GM18873 (cell line): ENCODE data around the gene CR2.
"Not testable (repeated sequence)": the region's sequence is repeated elsewhere in the genome, so short reads cannot be mapped to it uniquely, and the experiment has no call there.

Source experiments
- ATAC-seq: cut with Tn5 transposase; IDR thresholded peaks from one replicate; pipeline ENCODE4 v1.9.1; 2021; ENCODE audit warnings: mild to moderate bottlenecking, moderate library complexity, moderate number of reproducible peaks; ENCODE audit not compliant: unreplicated experiment, low FRiP score

CR2 gene

DNA sequence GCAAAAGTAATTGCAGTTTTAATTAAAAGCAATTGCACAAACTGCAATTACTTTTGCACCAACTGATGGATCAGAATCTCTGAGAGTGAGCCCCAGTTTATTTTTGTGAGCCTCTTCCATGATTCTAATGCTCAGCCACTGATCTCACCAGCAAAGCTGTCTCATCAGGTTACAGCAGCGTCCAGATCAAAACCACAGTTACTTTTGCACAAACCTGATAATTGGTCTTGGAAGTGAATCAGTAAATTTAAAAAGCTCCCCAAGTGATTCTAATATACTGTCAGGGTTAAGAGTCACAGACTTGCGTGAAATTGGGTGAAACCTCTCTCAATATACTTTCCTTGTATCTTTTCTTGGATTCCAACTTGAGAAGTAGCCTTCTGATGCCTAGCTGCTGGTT lies 13.5 kb upstream of the CR2 start:
- ATAC-seq, result no peak

DNA sequence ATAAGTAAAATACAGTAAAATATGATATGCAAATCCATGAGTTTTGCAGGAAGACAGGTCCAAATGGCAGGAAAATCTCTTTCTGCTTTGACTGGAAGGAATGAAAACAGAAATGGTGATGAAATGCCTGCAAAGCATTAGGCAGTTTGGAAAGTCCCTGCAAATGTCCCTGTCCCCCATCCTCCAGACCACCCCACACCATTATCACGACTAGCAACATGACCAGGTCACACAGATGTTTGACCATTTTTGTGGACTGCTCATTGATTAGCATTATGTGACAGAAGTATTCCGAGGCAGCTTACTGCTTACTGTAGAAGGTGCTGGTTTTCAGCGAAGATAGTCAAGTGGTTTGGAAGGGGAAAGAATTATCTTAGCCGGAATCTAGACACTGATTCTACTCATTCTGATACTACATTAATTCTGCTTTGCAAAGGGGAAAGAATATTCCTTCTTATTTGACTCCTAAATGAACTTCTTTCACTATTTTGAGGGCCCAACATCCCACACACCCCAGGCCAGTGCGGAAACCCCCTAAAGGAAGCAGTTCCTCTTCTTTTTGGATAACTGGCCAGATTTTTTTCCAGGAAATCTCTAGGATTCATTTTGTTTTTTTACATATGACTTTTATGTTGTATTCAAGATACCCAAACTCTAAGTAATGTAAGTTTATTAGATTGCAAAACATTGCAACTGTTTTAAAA lies 9.5 kb upstream of the CR2 start:
- ATAC-seq, result no peak

DNA sequence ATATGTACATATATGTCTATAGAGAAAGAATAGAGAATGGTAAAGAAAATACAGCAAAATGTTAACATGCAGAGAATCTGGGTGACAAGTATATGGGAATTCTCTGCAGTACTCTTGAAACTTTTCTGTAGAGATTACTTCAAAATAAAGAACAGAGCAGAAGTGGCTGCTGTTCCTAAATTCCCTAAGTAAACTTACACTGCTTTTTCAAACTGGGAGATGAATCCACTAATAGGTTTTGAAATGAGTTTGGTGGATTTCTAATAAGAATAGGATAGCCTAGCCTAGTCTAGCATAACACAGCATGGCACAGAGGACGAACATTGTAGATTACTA lies 450 bp upstream of the CR2 start:
- no peak for ATAC-seq

DNA sequence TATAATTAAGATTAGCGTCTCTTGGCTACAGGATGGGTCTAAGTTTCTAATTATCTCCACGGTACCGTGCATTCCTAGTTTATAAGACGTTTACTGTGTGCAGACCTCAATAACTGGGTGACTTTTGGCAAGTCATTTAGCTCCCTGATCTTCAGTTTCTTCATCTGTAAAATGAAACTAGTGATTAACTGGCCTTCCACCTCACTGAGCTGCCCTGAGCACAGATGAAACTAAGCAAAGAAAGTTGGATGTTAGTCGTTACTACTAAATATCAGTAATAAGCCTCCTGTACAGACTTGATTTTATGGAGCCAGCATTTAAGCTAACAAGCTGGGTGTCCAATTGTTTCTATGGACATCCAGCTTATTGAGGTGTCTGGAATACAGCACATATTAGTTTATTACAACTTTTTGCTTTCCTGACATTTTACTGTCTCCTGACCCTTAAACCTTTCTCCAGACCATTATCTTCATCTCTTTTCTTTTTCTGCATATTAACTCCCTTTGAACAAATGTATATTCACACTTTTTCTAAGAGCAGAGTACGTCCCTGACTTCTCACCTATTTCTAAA lies 1.1 kb downstream of the CR2 start:
- no peak for ATAC-seq

DNA sequence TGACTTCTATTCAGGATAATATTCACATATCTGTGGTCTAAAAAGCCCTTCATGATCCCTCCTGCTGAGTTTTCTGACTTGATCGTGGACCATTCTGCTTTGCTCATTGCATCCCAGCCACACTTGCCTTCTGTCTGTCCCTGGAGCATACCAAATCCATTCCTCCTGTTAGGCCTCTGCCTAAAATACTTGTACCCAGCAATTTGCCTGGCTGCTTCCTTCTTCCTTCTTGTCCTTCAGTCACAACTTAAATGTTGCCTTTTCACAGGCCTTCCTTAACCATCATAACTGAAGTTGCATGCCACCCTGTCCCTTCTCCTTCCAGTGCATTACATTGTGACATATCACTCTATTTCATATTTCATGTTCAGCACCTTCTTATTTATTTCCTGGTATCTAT lies 4.3 kb downstream of the CR2 start:
- ATAC-seq, result no peak

DNA sequence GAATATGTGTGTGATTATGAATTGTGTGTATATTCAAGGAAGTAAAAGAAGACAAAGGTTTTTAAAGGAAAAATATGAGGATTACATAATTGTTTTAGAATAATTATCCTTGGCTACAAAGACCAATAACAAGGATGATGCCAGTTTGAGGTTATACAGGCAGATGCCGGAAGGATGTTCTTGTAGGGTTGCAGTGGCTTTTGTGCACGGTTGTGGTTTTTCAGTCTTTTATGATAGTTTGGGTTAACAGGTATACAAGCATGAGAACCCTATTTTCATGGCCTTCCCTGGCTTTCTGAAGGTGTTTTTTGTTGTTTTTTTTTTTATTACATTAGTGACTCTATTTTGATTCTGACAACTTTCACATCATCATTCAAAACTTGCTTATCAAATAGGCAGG lies 4.9 kb downstream of the CR2 start:
- ATAC-seq, result no peak

DNA sequence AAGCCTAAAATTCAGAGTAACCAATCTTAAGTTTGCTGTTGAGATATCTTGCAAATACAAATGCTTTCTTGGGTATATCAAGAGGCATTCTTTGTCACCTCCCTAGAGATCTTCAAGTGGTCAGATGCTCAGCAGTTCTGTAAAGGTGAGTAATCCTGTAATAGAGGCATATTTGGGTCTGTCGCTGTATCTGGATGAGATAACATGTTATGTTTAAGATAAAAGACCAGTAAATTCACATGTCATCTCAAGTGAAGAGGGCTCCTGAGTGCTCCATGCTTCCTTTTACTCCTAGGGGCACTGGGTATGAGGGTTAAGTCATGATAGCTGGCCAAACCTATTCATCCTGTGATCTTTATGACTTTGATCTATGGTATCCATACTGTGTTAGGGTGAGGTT lies 7.5 kb downstream of the CR2 start:
- ATAC-seq, result no peak

DNA sequence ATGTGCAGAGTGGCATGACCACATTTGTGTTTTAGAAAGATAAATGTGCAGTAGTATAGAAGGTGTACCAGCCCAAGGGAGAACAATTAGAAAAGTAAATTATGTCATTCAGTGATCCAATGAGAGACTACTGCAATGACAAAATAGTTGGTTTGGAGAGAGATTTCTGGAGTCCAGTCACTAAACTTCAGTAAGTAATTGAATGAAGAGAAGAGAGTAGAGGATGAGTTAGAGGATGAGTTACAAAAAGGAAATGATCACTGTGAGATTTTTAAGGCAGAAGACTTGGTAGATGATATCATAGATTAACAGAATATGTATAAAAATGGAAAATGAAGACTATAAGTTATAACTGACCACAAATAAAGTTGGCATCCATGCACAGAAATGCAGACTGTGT lies 8.4 kb downstream of the CR2 start:
- ATAC-seq, result no peak

DNA sequence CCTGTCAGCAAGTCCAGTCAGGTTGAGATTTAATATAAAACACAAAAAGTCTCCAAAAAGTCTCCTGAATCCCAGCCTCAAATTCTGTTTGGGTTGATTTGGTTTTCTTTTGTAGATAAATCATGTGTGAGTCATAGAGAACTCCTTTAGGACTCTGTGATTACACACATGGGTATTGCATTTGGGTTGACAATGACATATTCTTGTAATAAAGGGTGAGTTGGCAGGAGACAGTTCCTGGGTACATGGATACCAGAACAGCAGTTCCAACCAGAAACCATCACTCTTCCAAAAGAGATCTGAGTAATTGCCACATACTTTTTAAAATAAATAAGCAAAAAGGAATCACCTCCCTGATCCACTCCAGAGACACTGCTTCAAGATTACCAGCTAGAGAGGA lies 8.9 kb downstream of the CR2 start:
- no peak for ATAC-seq

DNA sequence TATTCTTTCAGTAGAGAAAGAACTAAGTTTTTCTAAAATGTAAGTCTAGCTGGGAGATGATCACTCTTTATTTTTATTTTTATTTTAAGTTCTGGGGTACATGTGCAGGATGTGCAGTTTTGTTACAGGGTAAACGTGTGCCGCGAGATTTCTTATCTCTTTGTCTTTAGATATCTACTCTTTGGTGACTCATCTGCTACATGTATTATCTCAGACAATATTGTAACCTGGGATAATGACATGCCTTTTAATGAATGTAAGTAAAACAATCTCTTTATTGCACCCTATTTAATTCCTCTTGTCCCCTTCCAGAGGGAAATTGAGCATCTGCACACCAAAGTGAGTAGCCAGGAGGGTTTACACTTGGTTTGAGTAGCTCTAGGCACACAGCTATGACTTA lies 9.4 kb downstream of the CR2 start:
- no peak for ATAC-seq

DNA sequence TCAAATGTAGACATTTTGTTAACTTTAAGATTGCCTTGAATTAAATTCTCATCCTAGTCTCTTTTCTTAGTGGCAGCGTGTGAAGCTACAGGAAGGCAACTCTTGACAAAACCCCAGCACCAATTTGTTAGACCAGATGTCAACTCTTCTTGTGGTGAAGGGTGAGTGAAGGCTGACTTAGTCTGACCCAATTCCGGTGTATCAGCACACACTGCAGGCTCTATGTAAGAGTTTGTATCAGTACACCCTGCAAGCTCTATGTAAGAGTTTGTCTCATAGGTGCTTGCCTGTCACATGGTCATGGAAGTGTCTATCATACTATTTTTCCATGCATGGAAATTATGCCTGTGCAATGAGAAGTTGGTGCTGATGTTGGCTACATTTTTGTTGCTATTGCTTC lies 16.8 kb downstream of the CR2 start:
- ATAC-seq, result no peak

DNA sequence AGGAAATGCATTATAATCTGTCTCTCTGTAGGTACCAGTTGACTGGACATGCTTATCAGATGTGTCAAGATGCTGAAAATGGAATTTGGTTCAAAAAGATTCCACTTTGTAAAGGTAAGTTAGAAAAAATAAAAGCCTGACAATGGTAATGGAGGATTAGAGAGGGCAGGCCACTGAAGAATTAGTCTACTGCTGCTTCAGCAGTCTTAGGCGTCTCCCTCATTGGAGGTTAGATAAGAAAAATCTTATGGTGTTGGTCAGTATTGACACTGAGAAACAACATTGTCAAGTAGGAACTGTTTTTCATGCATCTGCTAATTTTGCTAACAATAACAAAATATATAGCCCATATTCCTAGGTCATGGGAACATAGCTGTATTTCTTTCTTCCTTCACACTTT lies 20.1 kb downstream of the CR2 start:
- ATAC-seq, result no peak

DNA sequence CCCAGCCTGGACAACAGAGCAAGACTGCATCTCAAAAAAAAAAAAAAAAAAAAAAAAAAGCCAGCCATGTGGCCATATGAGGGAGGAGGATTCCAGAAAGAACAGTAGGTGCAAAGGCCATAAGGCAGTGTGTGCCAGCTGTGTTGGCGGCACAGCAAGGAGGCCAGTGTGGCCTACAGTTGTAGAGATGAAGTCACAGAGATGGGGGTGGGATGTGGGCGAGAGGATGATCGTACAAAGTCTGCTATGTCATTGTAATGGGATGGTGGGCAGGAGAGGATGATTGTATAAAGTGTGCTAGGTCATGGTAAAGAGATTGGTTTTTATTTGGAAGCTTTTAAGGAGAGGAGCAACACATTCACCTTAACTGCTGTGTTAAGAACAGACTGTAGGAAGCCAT lies 32.1 kb downstream of the CR2 start:
- ATAC-seq, result no peak

DNA sequence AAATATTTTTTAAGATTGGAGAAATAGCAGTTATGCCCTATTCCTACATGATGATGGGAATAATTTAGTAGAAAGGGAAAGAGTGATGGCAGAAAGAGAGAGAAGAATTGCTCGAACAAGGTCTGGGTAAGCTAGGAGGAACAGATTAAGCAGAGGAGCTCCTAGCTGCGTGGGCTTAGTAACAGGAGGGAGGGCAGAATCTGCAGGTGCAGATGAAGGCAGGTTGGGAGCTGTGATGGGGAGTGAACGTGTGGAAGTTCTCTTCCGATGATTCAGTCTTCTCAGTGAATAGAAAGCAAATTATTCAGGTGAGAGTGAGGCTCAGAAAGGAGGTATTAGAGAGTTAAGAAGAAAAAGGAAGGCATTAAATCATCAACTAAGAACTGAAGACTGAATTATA lies 33.5 kb downstream of the CR2 start:
- ATAC-seq, result no peak

DNA sequence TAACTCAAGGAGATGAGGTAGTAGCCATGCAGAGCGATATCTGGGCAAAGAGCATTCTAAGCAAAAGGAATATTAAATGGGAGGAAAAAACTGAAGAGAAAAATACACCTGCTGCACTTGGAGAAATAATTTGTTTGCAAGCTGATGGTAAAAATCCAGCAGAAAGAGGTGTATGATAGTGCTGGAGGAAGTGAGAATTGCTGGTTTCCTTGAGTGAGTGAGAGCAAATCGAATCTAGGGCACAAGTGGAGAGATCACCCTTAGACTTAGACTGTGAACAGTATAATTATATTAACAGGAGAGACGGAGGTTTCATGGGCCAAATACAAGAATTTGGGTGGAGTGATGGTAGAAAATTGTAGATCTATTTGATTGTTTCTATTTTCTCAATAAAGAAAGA lies 39.1 kb downstream of the CR2 start:
- ATAC-seq, result no peak

DNA sequence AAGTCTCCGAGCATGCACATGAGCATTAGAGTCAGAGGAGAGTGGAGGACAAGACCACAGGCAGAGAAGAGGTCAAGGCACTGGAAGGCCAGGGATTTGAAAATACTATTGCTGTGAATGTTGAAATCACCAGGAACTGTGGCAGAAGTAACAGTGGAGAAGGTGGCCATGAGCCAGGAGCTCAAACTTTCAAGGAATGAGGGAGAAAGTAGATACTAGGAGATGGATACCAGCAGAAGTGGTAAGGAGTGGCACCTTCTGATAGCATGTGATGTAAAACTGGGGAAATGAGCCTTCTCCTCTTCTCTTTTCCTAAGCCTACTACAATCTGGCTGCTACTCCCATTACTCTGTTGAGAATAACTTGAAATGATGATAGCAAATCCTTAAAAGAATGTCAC lies 40.0 kb downstream of the CR2 start:
- ATAC-seq, result no peak

DNA sequence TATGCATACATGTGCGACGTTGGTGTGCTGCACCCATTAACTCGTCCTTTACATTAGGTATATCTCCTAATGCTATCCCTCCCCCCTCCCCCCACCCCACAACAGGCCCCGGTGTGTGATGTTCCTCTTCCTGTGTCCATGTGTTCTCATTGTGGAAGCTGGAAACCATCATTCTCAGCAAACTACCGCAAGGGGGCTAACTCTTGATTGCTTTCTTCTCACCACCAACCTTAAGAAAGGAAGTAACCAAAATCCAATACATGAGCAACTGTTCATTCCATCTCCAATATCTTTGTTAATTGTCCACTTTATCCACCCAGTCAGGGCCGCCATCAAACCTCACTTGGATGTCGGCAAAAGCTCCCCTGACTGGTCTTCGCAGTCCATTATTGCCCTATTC lies 41.2 kb downstream of the CR2 start:
- ATAC-seq, result not testable (repeated sequence)

DNA sequence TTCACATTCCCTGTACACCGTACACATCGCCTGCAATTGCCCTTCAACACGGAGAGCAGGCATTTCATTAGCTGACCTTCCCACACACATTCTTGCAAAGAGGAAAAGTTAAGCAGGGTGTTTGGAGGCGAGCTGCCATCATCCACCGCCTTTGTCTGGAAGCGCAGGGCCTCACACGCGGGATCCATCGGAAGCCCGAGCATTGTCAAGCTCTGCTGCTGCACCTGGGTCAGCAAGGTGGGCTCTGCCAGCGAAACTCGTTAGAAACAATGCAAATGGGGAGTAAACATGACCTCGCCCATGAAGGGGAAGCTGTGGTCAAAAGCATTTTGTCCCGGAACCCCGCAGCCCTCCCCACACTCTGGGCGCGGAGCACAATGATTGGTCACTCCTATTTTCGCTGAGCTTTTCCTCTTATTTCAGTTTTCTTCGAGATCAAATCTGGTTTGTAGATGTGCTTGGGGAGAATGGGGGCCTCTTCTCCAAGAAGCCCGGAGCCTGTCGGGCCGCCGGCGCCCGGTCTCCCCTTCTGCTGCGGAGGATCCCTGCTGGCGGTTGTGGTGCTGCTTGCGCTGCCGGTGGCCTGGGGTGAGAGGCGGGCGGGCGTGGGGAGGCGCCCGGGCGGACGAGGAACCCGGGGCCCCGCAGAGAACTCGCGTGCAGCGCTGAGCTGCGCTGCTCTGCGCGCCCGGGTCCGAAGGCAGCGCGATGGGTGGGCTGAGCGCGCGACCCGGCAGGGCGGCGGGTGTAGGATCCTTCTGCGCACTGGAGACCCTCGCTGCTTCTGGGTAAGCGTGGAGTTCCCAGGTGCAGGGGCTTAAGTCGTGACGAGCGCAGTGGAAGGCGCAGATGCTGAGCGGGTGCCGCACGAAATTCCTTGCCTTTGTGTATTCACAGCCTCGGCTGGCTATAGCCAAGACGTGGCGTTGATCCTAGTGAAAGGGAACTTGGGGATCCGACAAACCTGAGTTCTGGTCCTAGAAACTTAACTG lies 42.0 kb downstream of the CR2 start, which contains the start of gene CR1:
Gene CR1 (plus strand): TSS at position 357 of the 992 bp plus-strand sequence. CDS start 111 bp downstream, at position 468.
- ATAC-seq, result no peak

DNA sequence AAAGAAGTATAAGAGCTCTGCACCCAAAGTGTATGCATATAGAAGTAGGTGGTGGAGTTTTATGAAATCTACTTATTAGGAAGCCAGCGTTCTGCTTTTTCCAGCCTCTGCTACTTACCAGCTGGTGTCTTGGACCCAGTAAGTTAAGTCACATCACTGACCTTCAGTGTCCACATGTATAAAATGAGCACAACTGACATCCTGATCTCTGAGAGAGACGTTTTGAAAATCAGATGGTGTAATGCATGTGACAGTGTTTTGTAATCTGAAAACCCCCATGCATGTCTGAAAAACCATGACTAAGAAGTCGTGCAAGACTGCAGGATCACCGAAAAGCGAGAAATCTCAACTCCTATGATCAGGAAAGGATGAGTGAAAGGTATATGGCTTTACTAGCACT lies 43.8 kb downstream of the CR2 start:
- no peak for ATAC-seq

DNA sequence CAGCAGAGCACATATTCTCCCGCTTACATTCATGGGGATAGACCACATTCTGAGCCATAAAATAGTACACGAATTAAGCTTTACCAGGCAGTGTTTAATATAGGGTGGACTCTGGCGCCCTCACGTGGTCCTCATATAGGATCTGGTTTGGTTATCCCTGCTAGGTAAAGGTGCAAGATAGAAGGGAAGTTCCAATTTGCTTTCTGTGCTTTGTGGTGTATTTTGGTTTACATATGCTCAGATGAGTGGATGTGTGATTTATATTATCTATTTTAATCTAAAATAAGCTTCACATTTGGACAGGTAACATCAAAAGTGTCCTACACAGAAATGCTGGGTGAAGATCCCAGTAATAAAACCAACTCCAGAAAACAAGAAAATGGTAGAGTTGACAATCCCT lies 45.4 kb downstream of the CR2 start:
- no peak for ATAC-seq

DNA sequence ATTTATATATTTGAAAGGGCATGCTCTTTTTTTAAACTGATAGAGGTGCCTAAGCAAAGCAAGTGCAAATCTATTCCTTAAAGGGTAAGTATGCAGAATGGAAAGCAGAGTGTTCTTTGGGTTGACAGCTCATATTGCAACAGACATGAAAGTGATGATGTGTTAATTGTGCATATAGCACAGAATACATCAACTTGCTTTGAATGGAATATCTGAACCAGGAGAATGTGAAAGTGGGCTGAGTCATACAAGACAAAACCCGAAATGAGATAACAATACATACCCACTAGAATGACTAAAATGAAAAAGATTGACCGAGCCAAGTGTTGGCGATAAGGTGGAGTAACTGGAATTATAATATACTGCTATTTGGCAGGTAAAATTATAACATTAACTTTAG lies 46.2 kb downstream of the CR2 start:
- ATAC-seq, result no peak

DNA sequence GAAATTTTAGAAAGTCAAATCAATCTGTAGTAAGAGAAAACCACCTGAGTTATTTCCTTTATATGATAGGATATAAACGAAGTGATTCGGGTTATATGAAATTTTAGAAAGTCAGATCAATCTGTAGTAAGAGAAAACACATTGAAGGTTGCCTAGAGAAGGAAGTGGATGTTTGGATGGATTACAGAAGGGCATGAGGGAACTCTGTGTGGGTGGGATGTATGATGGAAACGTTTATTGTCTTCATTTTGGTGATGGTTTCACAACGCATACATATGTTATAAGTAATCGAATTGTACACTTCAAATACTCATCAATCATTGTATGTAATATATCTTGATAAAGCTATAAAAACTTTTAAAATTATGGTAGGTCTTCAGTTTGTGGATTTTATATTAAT lies 46.9 kb downstream of the CR2 start:
- ATAC-seq, result no peak
